Astrocyte (in vitro differentiated cells and primary cell): ENCODE results near the gene BBS9.

Source experiments
- CTCF ChIP-seq: IDR thresholded peaks from 2 replicates; pipeline ENCODE4 v1.5.1; 2011; ENCODE audit warnings: low read depth, mild to moderate bottlenecking, inconsistent platforms, low read length, moderate library complexity; ENCODE audit not compliant: insufficient read depth
- EZH2 ChIP-seq: IDR thresholded peaks from 2 replicates; pipeline ENCODE4 v1.6.1; 2012; ENCODE audit warnings: mild to moderate bottlenecking, low read length, inconsistent platforms; ENCODE audit not compliant: insufficient read depth

GRCh38 chr7:33212144-33212543 is 82.8 kb downstream of the BBS9 start:
- TF ChIP-seq EZH2 (no peak), CTCF (no peak)
